Skin of body (tissue), 2 donors: Measurements from ENCODE around the gene HOXA6. TPM values are rescaled to one million over a fixed set of nuclear protein-coding genes. Genes with fewer than 3 reads are reported as not detected.
A peak's percentile ranks its signal among the peaks of the same experiment; 100 is the strongest.

Source experiments
- DNase-seq: peaks from one replicate; lab custom pipeline; 2025; lab: John Stamatoyannopoulos, UW
- total RNA-seq: library from RNA; depleted of rRNA; stranded (reverse); fragments of >200 nt; gene quantifications from one replicate; pipeline ENCODE4 v1.2.3, GENCODE V29; 2014

The HOXA6 gene
- total RNA-seq, 1 donor from 2014 or later, result 3.3 TPM

GRCh38 chr7:27173956-27174873 lies 26.6 kb upstream of the HOXA6 start, which contains the start of gene HOXA10:
Gene HOXA10, minus strand, starts transcription at chr7:27174320. Its CDS starts 14 bp downstream, at chr7:27174306.
- peak; percentile 85 for DNase-seq

- no peak for DNase-seq
Observed at GRCh38 chr7:27173511-27173955, 26.0 kb upstream of the HOXA6 start.

GRCh38 chr7:27172823-27173510 lies 25.4 kb upstream of the HOXA6 start:
- DNase-seq, result peak; percentile 60

- no peak for DNase-seq
Observed at GRCh38 chr7:27172315-27172774, 24.8 kb upstream of the HOXA6 start.

DNA sequence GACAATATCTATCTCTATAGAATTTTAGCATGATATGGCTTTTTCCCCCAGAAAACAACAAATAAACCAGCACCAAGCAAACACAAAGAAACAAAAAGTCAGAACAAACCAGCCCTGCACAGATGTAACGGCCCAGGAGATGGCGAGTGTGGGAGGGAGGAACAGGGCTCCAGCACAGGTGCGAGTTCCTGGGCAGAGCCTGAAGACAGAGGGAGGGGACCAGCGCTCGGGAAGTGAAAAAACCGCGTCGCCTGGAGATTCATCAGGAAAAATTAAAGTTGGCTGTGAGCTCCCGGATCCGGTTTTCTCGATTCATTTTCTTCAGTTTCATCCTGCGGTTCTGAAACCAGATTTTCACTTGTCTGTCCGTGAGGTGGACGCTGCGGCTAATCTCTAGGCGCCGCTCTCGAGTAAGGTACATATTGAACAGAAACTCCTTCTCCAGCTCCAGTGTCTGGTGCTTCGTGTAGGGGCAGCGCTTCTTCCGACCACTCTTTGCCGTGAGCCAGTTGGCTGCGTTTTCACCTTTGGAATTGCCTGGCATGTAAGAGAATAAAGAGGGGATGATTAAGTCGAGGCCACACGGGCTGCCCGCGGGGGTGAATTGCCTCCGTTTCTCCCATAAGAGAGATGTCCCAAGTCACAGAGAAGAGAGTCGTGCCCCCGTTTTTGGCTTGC lies 24.2 kb upstream of the HOXA6 start:
- DNase-seq, result no peak

DNA sequence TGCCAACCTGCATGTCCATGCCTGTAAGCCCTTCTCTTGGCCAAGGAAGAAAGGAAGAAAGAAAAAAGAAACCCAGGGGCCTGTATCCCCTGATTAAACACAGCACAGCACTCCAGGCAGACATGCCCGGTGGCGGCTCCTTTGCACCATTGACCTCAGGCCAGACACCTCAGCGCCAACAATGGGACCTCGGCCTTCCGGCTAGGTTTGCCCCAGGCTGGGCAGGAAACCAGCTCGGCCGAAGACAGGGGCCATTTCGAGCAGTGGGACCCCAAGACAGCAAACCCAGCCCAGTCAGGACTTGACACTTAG lies 23.7 kb upstream of the HOXA6 start:
- DNase-seq, result no peak

DNA sequence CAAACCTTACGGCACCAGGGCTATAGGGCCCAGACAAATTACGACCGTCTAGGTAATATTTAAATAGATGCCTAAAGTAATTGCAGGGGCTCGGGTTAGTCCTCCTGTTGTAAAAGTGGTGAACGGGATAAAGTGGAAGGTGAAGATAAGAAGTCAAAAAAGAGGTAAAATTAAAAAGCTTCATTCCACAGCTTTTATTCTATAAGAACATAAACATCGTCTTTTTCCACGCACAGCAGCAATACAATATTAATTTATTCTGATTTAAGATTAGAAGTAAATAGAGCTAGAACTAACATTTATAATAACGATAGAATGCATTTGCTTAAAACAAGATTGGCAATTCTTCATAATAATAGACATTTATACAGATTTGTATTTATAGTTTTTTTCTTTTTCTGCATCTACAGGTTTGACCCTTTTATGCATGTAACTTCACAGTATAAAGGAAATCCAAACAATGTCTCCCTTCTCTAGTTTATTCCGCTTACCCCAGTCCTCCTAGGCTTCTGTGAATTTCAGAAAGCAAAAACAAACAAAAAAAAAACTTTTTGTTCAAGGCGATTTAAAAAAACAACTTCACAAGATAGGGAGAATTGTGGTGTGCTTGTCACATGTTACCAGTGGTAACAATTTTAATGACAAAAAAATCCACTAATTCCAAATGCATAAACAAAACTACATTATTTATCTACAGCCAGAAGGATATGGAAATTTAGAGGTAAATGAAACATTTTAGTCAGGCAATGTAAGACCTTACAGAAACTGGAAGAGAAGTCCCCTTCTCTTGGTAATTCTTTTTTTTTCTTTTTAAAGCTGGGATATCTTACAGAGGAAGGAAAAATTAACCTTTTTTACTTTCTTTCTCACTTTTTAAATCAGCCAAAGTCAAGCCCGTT lies 23.1 kb upstream of the HOXA6 start:
- no peak for DNase-seq

GRCh38 chr7:27169658-27170425 lies 22.3 kb upstream of the HOXA6 start:
- no peak for DNase-seq

GRCh38 chr7:27168265-27168947 lies 20.8 kb upstream of the HOXA6 start:
- peak; percentile 59 for DNase-seq

- DNase-seq, result no peak
Observed at GRCh38 chr7:27167916-27168264, 20.3 kb upstream of the HOXA6 start.

DNA sequence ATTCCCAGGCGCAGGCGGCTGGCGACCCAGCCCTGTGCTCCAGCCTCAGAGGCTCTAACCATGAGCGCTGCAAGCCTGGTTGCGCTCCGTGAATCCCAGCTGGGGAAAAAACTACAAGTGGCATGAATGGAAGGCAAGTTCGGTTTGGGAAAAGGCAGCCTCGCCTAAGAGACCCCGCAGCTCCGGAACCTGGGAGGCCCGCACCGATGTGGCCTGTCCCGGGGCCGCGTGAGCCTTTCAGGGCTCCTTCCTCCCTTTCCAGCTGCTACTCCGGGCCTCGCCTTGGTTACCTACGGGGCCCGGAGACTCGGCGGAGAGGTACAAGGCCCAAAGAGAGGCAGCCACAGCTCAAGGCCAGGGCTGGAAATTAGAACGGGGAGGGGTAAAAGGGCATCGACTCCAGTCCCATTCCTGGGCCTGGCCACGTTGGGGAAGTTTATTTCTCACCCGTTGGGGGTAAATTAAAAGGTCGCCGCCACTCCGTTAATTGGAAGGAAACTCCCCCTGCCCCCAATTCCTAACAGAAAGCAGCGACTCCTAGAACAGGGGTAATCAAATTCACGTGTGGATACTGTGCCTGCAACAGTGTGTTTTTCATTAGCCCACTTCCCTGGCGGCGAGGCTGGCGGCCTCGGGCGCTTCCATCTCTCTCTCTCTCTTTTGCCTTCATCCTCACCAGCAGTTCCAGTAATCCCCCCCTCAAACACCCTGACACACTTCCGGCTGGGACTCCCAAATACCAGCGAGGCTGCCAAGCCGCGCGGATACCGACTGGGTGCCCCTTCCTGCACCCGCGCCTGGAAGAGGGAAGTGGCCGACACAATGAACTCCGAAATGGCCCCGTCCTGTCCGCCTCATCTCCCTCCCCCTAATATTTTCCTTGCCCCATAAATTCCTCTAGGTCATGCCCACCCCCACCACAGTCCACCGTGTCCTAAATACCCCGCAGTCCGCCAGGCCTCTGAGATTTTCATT lies 19.2 kb upstream of the HOXA6 start:
- no peak for DNase-seq

GRCh38 chr7:27165996-27166530 lies 18.5 kb upstream of the HOXA6 start:
- DNase-seq, result no peak

DNA sequence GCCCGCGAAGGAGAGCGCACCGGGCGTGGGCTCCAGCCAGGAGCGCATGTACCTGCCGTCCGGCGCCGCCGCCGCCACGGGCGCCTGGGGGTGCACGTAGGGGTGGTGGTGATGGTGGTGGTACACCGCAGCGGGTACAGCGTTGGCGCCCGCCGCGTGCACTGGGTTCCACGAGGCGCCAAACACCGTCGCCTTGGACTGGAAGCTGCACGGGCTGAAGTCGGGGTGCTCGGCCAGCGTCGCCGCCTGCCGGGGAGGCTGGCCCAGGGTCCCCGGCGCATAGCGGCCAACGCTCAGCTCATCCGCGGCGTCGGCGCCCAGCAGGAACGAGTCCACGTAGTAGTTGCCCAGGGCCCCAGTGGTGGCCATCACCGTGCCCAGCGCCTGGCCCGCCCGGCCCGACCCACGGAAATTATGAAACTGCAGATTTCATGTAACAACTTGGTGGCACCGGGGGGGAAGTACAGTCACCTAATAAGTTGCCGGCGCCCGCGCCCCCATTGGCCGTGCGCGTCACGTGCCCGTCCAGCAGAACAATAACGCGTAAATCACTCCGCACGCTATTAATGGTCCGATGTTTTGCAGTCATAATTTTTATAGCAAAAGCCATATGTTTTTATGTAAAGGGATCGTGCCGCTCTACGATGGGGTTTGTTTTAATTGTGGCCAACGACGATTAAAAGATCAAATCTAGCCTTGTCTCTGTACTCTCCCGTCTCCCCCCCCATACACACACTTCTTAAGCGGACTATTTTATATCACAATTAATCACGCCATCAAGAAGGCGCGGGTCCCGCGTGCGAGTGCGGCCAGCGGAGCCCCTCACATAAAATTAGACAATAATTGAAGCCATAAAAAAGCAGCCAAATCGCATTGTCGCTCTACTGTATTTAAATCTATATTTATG lies 17.8 kb upstream of the HOXA6 start, which contains the start of gene HOXA9:
Gene HOXA9 (minus strand): TSS at position 449 of the 907 bp plus-strand sequence. CDS start 80 bp downstream, at position 369.
- peak; percentile 91 for DNase-seq

DNA sequence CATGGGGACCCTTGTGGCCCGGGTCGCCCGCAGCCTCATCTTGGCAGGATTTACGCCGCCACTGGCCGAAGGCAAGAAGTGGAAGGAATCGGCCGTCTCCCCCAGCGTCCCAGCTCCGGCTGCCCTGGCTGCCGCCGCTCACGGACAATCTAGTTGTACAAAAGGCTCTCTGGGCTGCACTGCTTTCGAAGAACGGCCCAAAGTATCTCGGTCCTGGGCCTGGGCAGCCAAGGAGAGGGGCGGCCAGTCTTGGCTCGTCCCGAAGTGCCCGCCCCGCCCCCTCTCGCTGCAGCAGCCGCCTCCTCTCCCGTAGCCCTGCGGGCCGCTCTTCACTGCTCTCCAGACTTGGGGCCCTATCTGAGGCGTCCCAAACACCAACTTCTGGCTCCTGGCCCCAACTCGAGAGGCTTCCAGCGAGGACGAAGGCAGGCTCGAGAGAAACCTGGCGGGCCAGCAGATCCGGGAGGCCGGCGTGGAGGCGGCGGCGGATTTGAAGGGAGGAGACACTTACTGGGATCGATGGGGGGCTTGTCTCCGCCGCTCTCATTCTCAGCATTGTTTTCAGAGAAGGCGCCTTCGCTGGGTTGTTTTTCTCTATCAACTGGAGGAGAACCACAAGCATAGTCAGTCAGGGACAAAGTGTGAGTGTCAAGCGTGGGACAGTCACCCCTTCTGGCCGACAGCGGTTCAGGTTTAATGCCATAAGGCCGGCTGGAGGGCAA lies 17.0 kb upstream of the HOXA6 start:
- no peak for DNase-seq

DNA sequence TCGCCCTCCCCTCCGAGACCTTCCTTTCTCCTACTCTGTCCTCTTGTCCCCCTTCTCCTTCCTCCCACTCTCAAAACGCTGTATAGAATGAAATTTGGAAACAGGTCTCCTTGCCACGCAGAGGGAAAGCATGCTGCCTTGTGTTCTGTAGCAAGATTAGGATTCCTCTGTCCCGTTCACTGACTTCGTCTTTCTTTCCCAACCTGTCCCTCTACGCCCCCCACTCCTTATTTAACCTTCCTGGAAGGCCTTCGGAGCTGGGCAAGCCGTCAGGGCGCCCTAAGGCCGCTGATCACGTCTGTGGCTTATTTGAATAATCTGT lies 16.4 kb upstream of the HOXA6 start:
- no peak for DNase-seq

DNA sequence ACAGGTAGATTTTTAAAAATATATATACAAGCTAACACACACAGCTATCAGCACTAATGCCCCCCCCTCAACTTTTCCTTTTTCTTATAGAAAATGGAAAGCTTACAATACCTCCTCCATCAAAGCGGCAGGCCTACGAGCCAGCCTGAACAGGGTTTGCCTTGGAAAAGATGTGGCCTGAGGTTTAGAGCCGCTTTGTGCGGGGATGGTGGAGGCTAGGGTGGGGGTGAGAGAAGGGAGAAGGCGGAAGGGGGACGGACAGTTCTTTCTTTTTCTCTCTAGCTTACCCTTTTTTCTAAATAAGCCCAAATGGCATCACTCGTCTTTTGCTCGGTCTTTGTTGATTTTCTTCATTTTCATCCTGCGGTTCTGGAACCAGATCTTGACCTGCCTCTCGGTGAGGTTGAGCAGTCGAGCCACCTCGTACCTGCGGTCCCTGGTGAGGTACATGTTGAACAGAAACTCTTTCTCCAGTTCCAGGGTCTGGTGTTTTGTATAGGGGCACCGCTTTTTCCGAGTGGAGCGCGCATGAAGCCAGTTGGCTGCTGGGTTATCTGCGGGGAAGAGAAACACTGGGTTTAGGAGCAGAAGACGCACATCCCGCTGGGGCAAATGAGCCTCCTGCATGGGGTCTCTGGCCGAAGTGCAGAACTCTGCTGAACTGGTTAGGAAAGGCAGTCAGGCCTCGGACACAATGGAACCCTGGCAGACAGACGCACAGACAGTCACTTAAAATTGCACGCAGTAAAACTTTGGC lies 15.9 kb upstream of the HOXA6 start:
- no peak for DNase-seq
